Left kidney (tissue), 2 donors: ENCODE data around the gene NFE2L2. TPM values are rescaled to one million over a fixed set of nuclear protein-coding genes. Genes with fewer than 3 reads are reported as not detected.
"Not testable (repeated sequence)": the region's sequence is repeated elsewhere in the genome, so short reads cannot be mapped to it uniquely, and the experiment has no call there.

Source experiments
- DNase-seq: peaks from one replicate; pipeline ENCODE4 v3.0.0-alpha.2; 2013
- polyA plus RNA-seq: library from polyadenylated mRNA; unstranded; fragments of 120-200 nt; gene quantifications from one replicate; pipeline ENCODE4 v1.2.1, GENCODE V29; 2013; ENCODE audit not compliant: insufficient read length

The NFE2L2 gene
- polyA plus RNA-seq, 1 donor, result 145 TPM

GRCh38 chr2:177241711-177242120 is 22.8 kb downstream of the NFE2L2 start:
- DNase-seq, result no peak

GRCh38 chr2:177239932-177240630 is 24.4 kb downstream of the NFE2L2 start:
- peak; percentile 34 for DNase-seq

GRCh38 chr2:177239053-177239452 is 25.5 kb downstream of the NFE2L2 start:
- no peak for DNase-seq

DNA sequence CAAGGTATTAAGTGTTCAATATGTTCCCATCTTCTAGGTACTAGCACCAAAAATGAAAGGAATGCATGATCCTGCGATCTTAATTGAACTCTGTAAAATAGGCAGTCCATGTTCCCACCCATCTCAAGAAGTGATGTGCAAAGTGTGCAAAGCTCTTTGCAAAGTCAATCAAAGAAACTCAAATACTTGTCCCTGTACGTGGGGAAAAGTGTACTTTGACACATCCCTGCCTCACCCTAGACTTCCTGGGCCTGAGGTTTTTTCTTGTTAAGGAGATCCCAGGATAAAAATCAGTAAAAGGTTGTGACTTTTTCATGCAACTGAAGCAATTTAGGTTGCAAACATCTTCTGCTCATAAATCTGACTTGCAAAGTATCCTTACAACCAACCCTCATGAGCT is 26.6 kb downstream of the NFE2L2 start:
- DNase-seq, result no peak

GRCh38 chr2:177235855-177236437 is 28.6 kb downstream of the NFE2L2 start:
- DNase-seq, result no peak

GRCh38 chr2:177234267-177234666 is 30.3 kb downstream of the NFE2L2 start:
- DNase-seq, result no peak

DNA sequence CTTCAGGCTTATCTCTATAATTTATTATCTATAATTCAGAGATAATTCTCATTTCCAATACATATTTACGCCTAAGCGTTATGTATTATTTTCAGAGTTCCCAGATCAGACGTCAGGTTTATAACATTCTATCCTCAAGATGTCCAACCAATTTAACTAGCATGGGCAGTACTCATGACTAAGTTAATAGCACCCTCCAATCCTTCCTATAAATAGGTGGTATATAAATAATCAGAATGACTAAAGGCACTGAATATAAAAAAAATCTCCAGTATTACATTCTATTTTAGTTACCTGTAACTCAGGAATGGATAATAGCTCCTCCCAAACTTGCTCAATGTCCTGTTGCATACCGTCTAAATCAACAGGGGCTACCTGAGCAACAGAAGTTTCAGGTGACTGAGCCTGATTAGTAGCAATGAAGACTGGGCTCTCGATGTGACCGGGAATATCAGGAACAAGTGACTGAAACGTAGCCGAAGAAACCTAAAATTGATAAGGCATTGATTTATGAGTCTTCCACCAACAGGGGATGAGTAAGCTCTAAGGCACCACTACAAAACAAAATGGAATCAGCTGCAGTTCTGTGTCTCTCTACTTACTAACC is 32.3 kb downstream of the NFE2L2 start:
- no peak for DNase-seq

DNA sequence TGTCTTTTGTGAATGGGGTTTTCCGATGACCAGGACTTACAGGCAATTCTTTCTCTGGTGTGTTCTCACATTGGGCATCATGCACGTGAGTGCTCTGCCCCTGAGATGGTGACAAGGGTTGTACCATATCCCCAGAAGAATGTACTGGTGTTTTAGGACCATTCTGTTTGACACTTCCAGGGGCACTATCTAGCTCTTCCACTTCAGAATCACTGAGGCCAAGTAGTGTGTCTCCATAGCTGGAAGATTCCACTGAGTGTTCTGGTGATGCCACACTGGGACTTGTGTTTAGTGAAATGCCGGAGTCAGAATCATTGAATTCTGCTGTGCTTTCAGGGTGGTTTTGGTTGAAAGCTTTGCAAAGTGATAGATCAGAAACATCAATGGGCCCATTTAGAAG is 33.3 kb downstream of the NFE2L2 start:
- DNase-seq, result no peak

DNA sequence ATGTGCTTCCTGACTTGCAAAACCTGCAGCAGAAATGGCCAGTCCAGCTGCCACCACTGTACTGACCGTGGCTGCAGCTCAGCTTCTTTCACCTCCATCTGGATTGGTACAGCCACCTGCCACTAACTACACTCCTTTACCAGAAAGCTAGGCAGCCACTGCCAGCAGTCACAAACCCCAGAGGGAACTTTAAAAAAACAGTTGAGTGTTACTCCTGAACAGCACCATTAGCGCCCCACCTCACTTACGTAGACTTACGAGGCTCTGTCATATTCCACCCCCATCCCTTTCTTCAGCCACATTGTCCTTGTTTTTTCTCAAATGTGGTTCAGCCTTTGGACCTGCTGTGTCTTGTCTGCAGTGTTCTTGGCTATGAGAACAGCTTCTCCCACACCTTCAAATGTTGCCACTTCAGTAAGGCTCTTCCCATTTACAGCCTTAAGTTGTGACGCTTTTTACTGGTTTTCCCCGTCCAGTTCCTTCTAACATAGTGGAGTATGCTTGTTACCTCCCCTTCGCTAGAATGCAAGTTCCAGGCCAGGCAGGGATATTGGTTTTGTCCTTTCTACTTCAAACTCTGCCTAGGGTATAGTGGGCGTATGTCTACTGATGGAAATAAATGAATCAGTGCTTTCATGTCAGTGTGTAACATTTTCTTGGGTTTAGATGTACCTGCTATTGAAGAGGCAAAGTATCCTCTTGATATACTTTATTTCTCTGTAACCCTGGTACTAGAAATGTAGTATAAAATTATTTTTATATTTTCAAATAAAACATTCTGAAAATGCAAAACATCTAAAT is 34.9 kb downstream of the NFE2L2 start:
- DNase-seq, result no peak

DNA sequence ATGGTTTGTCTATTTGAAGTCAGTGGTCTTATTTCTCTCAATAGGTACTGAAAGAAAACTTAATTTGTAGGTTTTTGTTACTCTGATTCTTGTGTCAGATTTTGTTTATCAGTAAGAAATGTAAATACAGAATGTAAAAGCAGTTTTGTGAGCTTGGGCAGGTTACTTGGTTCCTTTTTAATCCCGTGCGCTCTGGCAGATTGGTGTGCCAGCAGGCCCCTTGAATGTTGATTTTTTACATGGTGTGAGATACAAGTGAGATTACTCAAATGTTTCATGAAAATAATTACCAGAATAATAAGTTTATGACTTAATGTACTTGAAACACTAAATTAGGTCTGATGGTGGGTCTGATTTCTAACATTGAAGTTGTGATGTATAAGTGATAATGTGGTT is 38.6 kb downstream of the NFE2L2 start:
- DNase-seq, result no peak

DNA sequence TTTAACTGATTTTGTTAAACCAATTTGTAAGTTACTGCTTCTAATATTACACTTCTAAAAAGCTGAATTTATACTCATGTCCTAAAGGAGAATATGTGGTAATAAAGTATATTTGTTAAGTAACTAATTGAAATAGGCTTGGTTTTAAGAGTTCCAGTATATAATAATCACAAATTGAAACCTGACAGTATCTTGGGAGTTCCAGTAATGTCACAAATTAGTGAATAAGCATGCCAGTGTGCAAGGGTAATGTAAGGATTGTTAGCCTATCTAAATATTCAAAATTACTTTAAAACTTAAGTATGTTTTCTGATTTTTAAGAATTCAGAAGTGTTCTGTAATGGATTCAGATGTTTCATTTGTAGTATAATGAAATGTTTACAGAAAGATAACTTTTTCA is 41.1 kb downstream of the NFE2L2 start:
- DNase-seq, result not testable (repeated sequence)

GRCh38 chr2:177221970-177222369 is 42.6 kb downstream of the NFE2L2 start:
- DNase-seq, result no peak

DNA sequence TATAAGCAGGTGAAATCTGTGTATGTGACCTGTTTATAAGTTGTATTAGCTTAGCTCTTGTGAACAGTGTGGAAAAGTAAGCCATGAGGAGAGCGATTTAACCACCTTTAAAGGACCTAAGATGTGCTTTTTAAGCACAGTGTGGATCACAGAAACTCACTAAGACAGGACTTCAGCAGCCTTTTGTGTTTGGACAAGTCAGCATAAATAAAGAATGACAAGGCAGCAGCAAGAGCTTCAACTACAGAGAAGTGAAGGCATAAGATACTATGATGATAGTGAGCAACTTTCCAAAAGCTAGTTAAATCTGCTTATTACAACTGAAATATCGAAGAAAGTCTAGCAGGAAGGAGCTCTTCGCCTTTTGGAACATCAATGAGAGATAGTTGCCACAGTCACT is 43.0 kb downstream of the NFE2L2 start:
- DNase-seq, result no peak

DNA sequence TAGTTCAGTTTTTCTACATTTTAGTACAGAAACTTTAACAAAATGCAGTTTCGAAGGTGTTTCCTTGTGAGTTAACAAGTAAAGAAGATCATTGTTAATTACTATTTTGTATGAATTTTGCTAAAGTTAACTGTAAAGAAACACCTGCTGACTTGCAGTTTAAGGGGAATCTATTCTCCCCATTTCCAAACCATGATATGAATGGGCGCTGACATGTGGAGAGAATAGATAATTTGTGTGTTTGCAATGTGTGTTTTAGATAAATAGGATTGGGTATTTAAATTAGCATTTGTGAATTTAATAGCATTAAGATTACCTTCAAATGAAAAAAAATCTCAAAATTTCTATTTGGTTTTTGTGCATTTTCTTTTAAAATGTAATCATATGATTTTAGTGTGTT is 44.7 kb downstream of the NFE2L2 start:
- not testable (repeated sequence) for DNase-seq

DNA sequence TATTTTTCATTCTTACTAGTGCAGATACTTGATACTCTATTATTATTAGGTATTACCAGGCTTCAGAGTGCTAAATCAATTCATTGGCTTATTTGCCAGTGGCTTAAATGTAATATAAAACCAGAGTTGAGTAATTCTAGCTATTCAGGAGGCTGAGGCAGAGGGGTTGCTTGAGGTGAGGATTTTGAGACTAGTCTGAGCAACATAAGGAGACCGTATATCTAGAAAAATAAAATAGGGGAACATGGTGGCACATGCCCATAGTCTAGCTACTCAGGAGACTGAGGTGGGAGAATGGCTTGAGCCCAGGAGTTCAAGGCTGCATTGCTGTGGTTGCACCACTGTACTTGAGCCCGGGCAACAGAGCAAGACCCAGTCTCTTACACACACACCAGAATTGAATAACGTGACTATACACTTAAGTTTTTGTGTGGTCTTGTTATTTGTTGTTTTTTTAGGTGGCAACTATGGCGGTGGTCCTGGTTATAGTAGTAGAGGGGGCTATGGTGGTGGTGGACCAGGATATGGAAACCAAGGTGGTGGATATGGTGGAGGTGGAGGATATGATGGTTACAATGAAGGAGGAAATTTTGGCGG is 47.2 kb downstream of the NFE2L2 start:
- DNase-seq, result no peak

- DNase-seq, result peak; percentile 80
These were observed 51.4 kb downstream of the NFE2L2 start for GRCh38 chr2:177212891-177213856.

GRCh38 chr2:177212106-177212890 is 52.2 kb downstream of the NFE2L2 start, which contains the start of gene HNRNPA3:
Gene HNRNPA3, plus strand, starts transcription at chr2:177212794. Its CDS starts 6 bp downstream, at chr2:177212800.
- peak; percentile 99 for DNase-seq

GRCh38 chr2:177211576-177212105 is 52.9 kb downstream of the NFE2L2 start:
- no peak for DNase-seq

GRCh38 chr2:177211169-177211568 is 53.4 kb downstream of the NFE2L2 start:
- no peak for DNase-seq

DNA sequence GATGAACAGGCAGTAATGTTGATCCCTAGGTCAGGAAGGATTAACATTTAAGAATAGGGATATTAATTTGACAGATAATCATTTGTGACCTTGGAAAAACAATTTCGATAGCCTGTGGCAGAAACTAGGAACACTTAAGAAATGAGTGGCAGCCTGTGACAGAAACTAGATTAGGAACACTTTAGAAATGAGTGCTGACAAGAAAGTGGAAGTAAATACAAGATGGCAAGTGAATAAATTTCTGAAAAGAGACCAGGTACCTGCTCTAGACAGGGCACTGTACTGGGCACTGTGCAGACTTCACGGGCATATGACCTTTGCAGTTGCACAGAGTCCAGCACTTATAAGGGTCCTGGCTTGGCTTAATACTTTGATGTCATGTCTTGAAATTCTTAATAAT is 57.4 kb downstream of the NFE2L2 start:
- no peak for DNase-seq
